HPDE6-E6E7 (cell line): Measurements from ENCODE around the gene LMNA.
"Not testable (repeated sequence)": the region's sequence is repeated elsewhere in the genome, so short reads cannot be mapped to it uniquely, and the experiment has no call there.

ENCODE experiments used
- DNase-seq: peaks from one replicate; pipeline ENCODE4 v3.0.0; 2011; ENCODE audit warnings: missing footprints; ENCODE audit errors: extremely low spot score

The LMNA gene

DNA sequence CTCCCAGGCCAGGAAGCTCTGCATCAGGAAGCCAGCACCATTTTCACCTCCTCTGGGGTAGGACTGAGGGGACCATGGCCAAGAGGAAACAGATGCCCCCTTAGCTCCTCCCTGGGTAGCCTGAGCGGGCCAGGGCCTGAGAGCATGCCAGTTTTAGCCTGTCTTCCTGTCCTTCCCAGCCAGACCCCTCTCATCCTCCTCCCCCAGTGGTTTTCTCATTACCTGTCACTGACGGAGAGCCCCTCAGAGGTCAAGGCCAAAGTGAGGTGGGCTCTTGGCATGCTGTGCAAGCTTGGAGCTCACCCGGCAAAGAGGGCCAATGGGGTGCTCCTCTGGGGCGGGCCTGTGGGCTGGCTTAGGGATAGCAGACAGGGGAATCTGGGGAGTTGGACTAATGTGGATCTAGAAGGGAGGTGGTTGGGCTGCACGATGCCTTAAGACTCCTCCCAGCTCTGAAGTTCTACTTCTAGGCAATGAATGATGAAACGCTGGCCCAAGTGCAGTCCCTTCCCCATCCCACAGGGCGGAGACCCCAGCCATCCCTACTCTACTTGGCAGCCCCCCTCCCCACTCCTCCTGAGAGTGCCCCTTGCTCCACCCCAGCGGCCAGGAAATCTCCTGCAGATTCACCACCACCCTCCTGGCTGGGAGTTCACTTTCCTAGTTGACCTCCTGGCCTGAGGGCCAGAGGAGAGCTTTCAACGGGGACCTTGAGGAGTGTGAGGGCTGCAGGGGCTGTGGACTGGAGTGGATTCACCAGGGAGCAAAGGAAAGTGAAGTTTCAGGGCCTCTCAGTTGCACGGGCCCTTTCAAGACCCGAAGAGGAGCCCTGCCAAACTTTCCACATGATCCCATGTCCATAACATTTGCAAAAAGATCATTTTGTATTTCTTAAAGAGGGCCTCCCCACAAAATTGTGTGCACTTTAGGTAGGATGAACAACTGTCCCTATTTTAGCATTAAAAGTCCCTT is 9.4 kb upstream of the LMNA start:
- no peak for DNase-seq

- DNase-seq = no peak
These were observed 7.7 kb upstream of the LMNA start for GRCh38 chr1:156106624-156107488.

DNA sequence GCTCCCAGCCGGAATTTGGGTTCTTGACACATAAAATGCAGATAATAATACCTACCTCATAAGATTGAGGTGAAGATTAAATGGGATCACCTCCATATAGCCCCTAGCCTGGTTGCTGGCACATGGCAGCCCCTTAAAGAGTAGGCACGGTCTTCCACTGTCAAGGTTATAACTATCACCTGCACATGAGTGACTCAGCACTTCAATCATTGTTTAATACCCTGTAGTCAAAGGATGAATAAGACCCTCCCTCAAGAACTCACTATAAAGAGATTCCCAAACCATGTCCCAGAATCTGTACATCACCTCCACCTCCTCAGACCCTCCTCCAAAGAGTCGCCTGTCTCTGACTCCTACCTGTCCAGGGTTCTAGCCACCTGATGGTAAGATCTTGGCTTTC is 6.5 kb upstream of the LMNA start:
- no peak for DNase-seq

- no peak for DNase-seq
These were observed 5.8 kb upstream of the LMNA start for GRCh38 chr1:156108664-156109241.

- no peak for DNase-seq
These were observed 4.3 kb upstream of the LMNA start for GRCh38 chr1:156110252-156110651.

DNA sequence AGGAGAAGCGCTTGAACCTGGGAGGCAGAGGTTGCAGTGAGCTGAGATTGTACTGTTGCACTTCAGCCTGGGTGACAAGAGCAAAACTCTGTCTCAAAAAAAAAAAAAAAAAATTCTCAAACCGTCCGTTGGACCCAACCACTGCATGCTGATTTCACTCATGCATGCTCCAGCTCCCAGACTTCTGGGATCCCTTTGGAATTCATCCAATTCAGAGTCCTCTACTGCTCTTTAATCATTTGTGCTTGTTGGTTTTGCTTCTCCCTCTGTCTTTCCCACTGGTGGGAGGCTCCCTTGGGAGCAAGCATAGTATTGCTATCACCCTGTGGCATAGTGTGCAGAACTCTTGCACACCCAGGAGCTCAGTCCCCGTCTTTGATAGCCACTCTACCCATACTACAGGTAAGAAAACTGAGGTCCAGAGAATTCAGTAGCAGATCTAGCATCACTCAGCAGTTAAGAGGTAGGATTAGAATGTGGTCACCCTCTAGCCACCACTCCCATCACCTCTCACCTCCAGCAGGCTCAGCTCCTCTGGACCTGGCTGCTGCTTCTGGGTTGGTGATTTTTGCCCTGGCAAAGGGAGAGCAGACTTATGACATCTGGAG is 3.1 kb upstream of the LMNA start:
- DNase-seq = no peak

DNA sequence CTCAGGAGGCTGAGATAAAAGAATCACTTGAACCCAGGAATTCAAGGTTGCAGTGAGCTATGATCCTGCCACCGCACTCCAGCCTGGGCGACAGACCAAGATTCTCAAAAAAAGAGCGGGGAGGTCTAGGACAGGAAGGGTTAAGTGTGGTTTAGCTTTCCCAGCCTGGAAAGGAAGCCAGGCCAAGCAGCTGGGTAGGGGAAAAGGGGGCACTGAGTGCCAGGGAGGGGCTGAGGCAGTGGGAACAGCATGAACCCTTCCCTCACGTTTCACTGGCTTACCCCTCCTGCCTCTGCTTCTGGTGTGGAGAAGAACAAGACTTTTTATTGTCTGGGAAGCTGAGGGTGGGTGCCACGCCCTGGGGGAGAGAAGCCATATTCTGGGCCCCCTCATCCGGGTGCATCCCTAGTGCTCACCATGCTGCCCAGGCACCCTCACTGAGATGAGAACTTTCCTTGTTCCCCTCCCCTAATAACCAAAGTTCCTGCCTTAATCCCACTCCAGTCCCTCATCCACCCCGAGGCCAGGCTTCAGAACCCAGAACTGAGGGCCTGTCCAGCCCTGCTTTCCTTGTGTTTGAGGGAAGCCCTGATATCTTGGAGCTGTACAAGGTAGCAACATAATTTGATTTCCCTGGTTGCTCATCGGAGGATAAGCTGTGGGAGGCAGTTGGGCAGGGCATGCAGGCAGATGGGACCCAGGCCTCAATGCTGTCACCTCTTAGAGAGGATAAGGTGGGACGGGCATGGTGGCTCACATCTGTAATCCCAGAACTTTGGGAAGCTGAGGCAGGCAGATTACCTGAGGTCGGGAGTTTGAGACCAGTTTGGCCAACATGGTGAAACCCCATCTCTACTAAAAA is 2.0 kb upstream of the LMNA start:
- no peak for DNase-seq

DNA sequence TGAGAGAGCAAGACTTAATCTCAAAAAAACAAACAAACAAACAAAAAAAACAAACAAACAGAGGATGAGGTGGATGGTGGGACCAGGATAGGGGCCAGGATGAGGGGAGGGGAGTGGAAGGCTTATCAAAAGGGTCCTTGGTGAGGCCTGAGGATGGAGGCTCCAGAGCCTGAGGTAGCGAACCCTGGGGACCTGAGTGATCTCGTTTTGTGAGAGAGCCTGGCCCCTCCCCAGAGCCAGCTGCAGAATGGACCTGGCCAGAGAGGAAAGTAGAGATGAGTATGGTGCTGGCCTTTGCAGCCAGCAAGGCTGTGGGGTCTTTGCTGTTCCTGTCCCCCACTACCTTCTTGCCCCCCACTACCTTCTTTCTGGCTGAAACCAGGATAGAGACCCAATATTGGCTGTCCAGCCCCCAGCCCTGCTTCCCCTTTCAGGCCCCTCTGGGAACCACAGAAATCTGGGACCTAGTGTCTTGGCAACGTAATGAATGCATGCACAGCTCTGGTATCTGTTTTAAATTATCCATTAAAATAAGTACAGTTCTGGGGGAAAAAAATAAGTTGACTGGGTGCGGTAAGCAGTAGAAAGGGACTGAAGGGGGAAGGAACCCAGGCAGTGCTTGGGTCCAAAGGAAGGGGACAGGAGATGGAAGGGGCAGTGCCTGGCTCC is 1.1 kb upstream of the LMNA start:
- DNase-seq = no peak

- DNase-seq = no peak
These were observed 505 bp downstream of the LMNA start for GRCh38 chr1:156114919-156115513.

GRCh38 chr1:156115514-156116374 is 1.2 kb downstream of the LMNA start:
- no peak for DNase-seq

DNA sequence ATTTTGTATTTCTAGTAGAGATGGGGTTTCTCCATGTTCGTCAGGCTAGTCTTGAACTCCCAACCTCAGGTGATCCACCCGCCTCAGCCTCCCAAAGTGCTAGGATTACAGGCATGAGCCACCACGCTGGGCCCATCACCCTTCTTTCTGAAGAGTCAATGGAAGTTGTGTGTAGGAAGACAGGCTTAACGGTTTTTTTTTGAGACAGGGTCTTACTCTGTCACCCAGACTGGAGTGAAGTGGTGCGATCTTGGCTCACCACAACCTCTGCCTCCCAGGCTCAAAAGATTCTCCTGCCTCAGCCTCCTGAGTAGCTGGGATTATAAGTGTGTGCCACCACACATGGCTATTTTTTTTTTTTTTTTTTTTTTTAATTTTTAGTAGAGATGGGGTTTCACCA is 2.2 kb downstream of the LMNA start:
- DNase-seq = not testable (repeated sequence)

DNA sequence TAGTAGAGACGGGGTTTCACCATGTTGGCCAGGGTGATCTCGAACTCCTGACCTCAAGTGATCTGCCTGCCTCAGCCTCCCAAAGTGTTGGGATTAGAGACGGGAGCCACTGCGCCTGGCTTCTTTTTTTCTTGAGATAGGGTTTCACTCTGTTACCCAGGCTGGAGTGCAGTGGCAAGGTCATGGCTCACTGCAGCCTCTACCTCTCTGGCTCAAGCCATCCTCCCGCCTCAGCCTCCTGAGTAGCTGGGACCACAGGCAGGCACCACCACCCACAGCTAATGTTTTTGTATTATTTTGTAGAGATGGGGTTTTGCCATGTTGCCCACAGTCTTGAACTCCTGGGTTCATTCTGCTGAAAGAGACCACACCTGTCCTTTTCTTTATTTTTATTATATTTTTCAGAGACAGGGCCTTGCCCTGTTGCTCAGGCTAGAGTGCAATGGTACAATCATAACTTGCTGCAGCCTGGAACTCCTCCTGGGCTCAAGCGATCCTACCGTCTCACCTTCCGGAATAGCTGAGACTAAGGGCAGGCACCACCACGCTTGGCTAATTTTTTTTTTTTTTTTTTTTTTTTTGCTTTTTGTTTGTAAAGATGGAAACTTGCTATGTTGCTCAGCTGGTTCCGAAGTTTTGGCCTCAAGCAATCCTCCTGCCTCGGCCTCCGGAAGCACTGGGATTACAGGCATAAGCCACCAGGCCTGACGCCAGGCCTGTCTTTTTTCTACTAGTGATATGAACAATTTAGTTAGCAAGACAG is 3.1 kb downstream of the LMNA start:
- no peak for DNase-seq

DNA sequence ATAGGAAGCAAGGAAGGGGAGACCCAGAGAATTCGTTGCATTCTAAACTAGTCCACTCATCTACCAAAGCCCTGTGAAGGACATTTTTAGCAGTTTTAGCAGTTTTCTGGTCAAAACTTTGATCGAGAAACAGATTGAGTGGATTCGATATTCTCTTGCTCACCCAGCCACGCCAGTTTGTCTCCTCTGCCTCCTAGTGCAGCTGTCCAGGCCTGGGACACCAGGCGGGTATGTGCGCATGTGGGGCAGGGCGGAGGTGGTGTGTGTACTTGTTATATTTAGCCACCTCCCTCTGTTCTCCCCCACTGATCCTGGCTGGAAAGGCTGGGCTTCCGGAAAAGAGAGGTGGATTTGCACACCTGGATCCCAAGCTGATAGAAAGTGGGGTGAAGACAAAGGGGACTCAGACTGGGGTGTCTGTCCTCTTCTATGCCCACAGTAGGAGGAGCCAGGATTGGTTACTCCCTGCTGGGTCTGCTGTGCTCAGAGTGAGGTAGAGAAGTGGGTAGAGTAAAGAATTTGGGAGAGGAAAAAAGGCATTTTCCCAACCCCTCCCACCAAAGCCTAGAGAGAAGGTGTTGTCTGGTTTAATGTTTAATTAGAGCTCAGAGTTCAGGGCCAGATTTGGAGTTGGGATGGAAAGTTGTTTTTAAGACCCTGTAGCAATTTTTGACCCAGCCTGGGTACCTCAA is 3.8 kb downstream of the LMNA start:
- DNase-seq = no peak

DNA sequence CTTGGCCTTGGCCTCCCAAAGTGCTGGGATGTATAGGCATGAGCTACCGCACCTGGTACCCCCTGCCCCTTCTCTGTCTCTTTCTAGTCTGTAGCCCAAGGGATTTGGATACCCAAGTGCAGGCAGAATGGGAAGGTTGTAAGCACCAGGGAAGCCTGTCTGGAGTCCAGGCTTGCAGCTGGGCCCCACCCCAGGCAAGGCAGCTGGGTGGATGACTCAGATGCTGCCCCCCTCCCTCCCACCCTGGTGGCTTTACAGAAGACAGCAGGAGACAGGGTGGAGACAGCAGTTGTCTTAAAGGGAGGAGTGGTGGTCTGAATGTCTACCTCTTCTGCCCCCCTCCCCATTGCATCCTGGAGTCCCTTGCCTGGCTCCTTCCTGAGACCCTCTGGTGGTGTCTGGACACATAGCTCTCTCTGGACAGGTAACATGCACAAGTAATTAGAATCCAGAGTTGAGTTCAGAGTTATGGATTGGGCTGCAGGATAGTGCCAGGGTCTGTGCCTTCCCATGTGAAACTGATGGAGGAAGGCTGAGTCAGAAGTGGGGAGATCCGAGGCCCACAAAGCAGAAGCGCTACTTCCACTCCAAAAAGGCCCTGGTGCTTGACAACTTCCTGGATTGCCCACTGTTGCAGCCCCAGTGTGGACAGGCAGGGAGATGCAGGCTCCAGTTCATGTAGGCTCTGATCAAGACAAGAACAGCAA is 5.1 kb downstream of the LMNA start:
- DNase-seq = no peak

- no peak for DNase-seq
These were observed 5.8 kb downstream of the LMNA start for GRCh38 chr1:156120318-156120717.

GRCh38 chr1:156121005-156121404 is 6.5 kb downstream of the LMNA start:
- not testable (repeated sequence) for DNase-seq

- no peak for DNase-seq
These were observed 6.9 kb downstream of the LMNA start for GRCh38 chr1:156121457-156121856.
